CD14-positive monocyte (primary cell): ENCODE data around the gene MAP7. TPM values are rescaled to one million over a fixed set of nuclear protein-coding genes. Genes with fewer than 3 reads are reported as not detected.

Source experiments
- DNase-seq, 3 donors: peaks; one replicate each; pipeline ENCODE4 v3.0.0-alpha.2; 2011 to 2022
- H2AFZ ChIP-seq: 2 replicates; pipeline ENCODE4 v1.6.0; 2012; ENCODE audit warnings: mild to moderate bottlenecking, low read depth, low read length, inconsistent platforms; ENCODE audit not compliant: insufficient read depth, poor library complexity, severe bottlenecking
- H3K27ac ChIP-seq, 2 donors: 1 replicate in 1 of 2; 2 replicates in 1 of 2; pipeline ENCODE4 v1.5.1; 2012 to 2013; ENCODE audit warnings: low read length in 2 of 2, control low read depth in 1 of 2, inconsistent platforms in 1 of 2, low read depth in 1 of 2, mild to moderate bottlenecking in 1 of 2
- H3K27me3 ChIP-seq, 2 donors: one replicate each; pipeline versions ENCODE4 v1.6.0 to v1.6.1; 2011 to 2013; ENCODE audit warnings: low read length in 2 of 2; ENCODE audit not compliant: control insufficient read depth in 2 of 2, insufficient read depth in 2 of 2
- H3K36me3 ChIP-seq, 2 donors: replicated peaks in 1 of 2; 1 replicate in 1 of 2; 2 replicates in 1 of 2; pipeline versions ENCODE4 v1.5.1 to v1.6.1; 2012 to 2013; ENCODE audit warnings: low read length in 2 of 2, control low read depth in 1 of 2, inconsistent platforms in 1 of 2, mild to moderate bottlenecking in 1 of 2; ENCODE audit not compliant: insufficient read depth in 2 of 2, control insufficient read depth in 1 of 2
- H3K4me1 ChIP-seq, 2 donors: 1 replicate in 1 of 2; 2 replicates in 1 of 2; pipeline versions ENCODE4 v1.5.1 to v1.6.1; 2012 to 2013; ENCODE audit warnings: low read length in 2 of 2, control low read depth in 1 of 2, inconsistent platforms in 1 of 2, mild to moderate bottlenecking in 1 of 2, moderate library complexity in 1 of 2; ENCODE audit not compliant: insufficient read depth in 2 of 2, control insufficient read depth in 1 of 2
- H3K4me2 ChIP-seq: replicated peaks from 2 replicates; pipeline ENCODE3; 2012; ENCODE audit warnings: low read length, moderate library complexity, mild to moderate bottlenecking; ENCODE audit not compliant: poor library complexity, severe bottlenecking; ENCODE audit errors: extremely low read depth
- H3K4me3 ChIP-seq, 3 experiments: fragments of 200-600 bp in 1 of 3; sonication (generic) in 1 of 3; replicated peaks in 1 of 3; 1 replicate in 2 of 3; 2 replicates in 1 of 3; pipeline ENCODE4 v1.5.1; 2011 to 2013; ENCODE audit warnings: low read length in 3 of 3, mild to moderate bottlenecking in 3 of 3, control low read depth in 2 of 3, low read depth in 2 of 3, inconsistent platforms in 1 of 3, moderate library complexity in 1 of 3
- H3K79me2 ChIP-seq: 2 replicates; pipeline ENCODE4 v1.6.0; 2012; ENCODE audit warnings: mild to moderate bottlenecking, control low read depth, inconsistent platforms, low read length, moderate library complexity; ENCODE audit not compliant: insufficient read depth
- H3K9ac ChIP-seq: 2 replicates; pipeline ENCODE4 v1.6.0; 2017; ENCODE audit warnings: low read length, mild to moderate bottlenecking; ENCODE audit not compliant: insufficient read depth, poor library complexity, severe bottlenecking
- H3K9me3 ChIP-seq, 2 donors: replicated peaks in 1 of 2; 1 replicate in 1 of 2; 2 replicates in 1 of 2; pipeline versions ENCODE4 v1.5.1 to v1.6.1; 2012 to 2013; ENCODE audit warnings: low read length in 2 of 2, control low read depth in 1 of 2; ENCODE audit not compliant: control insufficient read depth in 1 of 2, insufficient read depth in 1 of 2
- H4K20me1 ChIP-seq: 2 replicates; pipeline ENCODE4 v1.6.0; 2012; ENCODE audit warnings: mild to moderate bottlenecking, low read length, control low read depth, moderate library complexity; ENCODE audit not compliant: insufficient read depth
- H3K27ac Mint-ChIP-seq, 7 donors: one replicate each; pipeline ENCODE4 v1.8.0; 2020; ENCODE audit warnings: mild to moderate bottlenecking in 7 of 7, mixed read lengths in 7 of 7, moderate library complexity in 6 of 7, inconsistent platforms in 2 of 7
- H3K27me3 Mint-ChIP-seq, 3 donors: one replicate each; pipeline ENCODE4 v1.8.0; 2021 to 2022; ENCODE audit warnings: low read depth in 3 of 3, mild to moderate bottlenecking in 3 of 3, mixed read lengths in 3 of 3, moderate library complexity in 3 of 3, inconsistent platforms in 1 of 3
- H3K36me3 Mint-ChIP-seq, 2 donors: one replicate each; pipeline ENCODE4 v1.8.0; 2020; ENCODE audit warnings: mixed read lengths in 2 of 2, inconsistent platforms in 1 of 2, mild to moderate bottlenecking in 1 of 2
- H3K4me1 Mint-ChIP-seq: one replicate; pipeline ENCODE4 v1.8.0; 2020; ENCODE audit warnings: mild to moderate bottlenecking, mixed read lengths
- H3K4me3 Mint-ChIP-seq, 2 donors: one replicate each; pipeline ENCODE4 v1.8.0; 2020; ENCODE audit warnings: mild to moderate bottlenecking in 2 of 2, mixed read lengths in 2 of 2, moderate library complexity in 1 of 2
- H3K9me3 Mint-ChIP-seq, 7 donors: one replicate each; pipeline ENCODE4 v1.8.0; 2020 to 2022; ENCODE audit warnings: mixed read lengths in 7 of 7, mild to moderate bottlenecking in 6 of 7, moderate library complexity in 6 of 7, inconsistent platforms in 2 of 7
- CTCF ChIP-seq: fragments of 200-600 bp; IDR thresholded peaks from one replicate; pipeline ENCODE4 v1.8.0; 2022; ENCODE audit warnings: antibody characterized with exemption, mild to moderate bottlenecking
- WGBS: methylation state at CpG from one replicate; pipeline ENCODE4 v1.1.5; 2013; ENCODE audit warnings: missing lambda C conversion rate; ENCODE audit not compliant: insufficient coverage; 5-methylcytosine and 5-hydroxymethylcytosine counted together
- intact Hi-C, 2 donors: fragments of 100-400 bp; cut with micrococcal nuclease; formaldehyde crosslinking; loops; one replicate each; pipeline versions ENCODE4 v1.15.0 to v1.15.1; 2023
- polyA plus RNA-seq, 3 donors: library from polyadenylated mRNA; depleted of rRNA in 1 of 3; unstranded in 2 of 3; stranded (reverse) in 1 of 3; fragments of 300-500 nt in 2 of 3; fragments of >200 nt in 1 of 3; fragmentation: Illumina TruSeq in 2 of 3; gene quantifications; 1 replicate in 2 of 3; 2 replicates in 1 of 3; pipeline ENCODE4 v1.2.3, GENCODE V29; 2012 to 2021

MAP7 gene
- polyA plus RNA-seq, 3 donors = 0.67 to 1.6 (median 1.2) TPM

- no peaks in the 10 kb centered on the region for H3K27me3 Mint-ChIP-seq
- 97% methylated on average over 4 of the region's 4 CpGs for WGBS
- H3K4me3 Mint-ChIP-seq = no peak overlapping the region
- H3K4me2 ChIP-seq = no peak overlapping the region
- no peak overlapping the region for H3K9ac ChIP-seq
- peaks cover 0 to 5% (median 0%) of the 10 kb centered on the region in 7 donors for H3K9me3 Mint-ChIP-seq
- H3K9me3 ChIP-seq = no peaks in the 10 kb centered on the region
- no peak overlapping the region for H3K27ac ChIP-seq
- intact Hi-C loops = no loop called here
- H4K20me1 ChIP-seq = no peaks in the 10 kb centered on the region
- H3K4me1 Mint-ChIP-seq = peaks cover 4% of the 10 kb centered on the region
- H3K4me1 ChIP-seq = no peaks in the 10 kb centered on the region
- H3K4me3 ChIP-seq = no peak overlapping the region
- H3K79me2 ChIP-seq = no peaks in the 10 kb centered on the region
- H2AFZ ChIP-seq = no peak overlapping the region
- no peak for DNase-seq
- no peak for TF ChIP-seq CTCF
- no peaks in the 10 kb centered on the region for H3K27me3 ChIP-seq
- no peak overlapping the region for H3K27ac Mint-ChIP-seq
- H3K36me3 ChIP-seq = no peaks in the 10 kb centered on the region
- H3K36me3 Mint-ChIP-seq = no peaks in the 10 kb centered on the region
These were observed 245.8 kb downstream of the MAP7 start for GRCh38 chr6:136304410-136304809.

- no peak for TF ChIP-seq CTCF
These were observed 246.7 kb downstream of the MAP7 start for GRCh38 chr6:136303516-136303915.

More at GRCh38 chr6:136303516-136303915, 246.7 kb downstream of the MAP7 start:
- intact Hi-C loops = no loop called here
- H3K4me3 ChIP-seq = no peak overlapping the region
- no peak overlapping the region for H3K9ac ChIP-seq
- peaks cover 4% of the 10 kb centered on the region for H3K4me1 Mint-ChIP-seq
- peak in 2 of 3 donors; percentile 20 to 48 for DNase-seq
- H3K27me3 ChIP-seq = no peaks in the 10 kb centered on the region
- H3K36me3 ChIP-seq = no peaks in the 10 kb centered on the region
- peaks cover 0 to 5% (median 0%) of the 10 kb centered on the region in 7 donors for H3K9me3 Mint-ChIP-seq
- no peaks in the 10 kb centered on the region for H3K79me2 ChIP-seq
- no peak overlapping the region for H3K4me2 ChIP-seq
- no peaks in the 10 kb centered on the region for H3K9me3 ChIP-seq
- no peaks in the 10 kb centered on the region for H3K36me3 Mint-ChIP-seq
- H3K27ac Mint-ChIP-seq = no peak overlapping the region
- WGBS = 100% methylated on average over 1 of the region's 3 CpGs
- no peaks in the 10 kb centered on the region for H4K20me1 ChIP-seq
- no peaks in the 10 kb centered on the region for H3K27me3 Mint-ChIP-seq
- no peak overlapping the region for H3K4me3 Mint-ChIP-seq
- H3K4me1 ChIP-seq = no peaks in the 10 kb centered on the region
- no peak overlapping the region for H3K27ac ChIP-seq
- H2AFZ ChIP-seq = no peak overlapping the region
